ENCODE measurements around the gene GPATCH2L.

GPATCH2L gene

DNA sequence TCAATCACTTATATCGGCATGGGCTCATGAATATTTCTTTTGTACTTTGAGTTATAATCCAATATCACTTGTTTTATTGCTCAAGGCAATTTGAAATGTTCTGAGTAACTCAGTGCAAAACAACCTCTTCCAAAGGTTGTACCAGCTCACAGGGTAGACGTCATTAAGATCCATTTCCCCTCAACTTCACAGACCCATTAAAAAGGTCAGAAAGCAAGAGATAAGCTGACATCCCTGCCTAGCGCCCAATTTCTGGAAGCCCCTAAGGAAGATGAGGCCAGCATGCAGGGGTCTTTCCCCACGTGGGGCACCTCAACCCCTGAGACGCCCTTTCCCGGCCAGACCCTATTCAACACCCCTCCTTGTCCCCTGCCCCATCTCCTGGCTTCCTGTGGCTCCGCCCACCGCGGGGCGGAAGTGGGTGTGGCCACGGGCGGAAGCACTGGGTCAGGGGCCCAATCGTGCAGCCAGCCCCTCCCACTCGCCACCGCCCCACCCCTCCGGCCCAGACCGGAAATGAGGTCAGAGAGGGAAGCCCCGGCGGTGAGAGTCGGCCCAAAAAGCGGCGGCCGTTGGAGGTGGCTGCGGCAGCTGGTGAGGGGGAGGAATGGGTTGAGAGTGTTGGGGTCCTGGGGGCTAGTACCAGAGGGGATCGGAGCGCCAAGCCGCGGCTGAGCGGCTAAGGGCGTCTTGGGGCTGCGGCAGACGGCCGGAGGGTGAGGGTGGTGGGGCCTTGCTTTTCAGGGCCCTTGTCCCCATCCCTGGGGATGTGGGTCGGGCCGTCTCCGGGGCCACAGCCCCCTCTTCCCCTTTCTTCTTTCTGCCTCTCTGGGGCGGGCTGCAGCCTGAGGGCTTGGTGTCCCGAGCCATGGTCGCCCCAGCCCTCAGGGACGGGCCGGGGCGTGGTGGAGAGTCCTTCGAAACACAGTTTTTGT is at the start of gene GPATCH2L:
Gene GPATCH2L, plus strand, starts transcription at position 525 of the 935 bp plus-strand sequence. CDS start 2,442 bp downstream, outside the sequence.
- peak; percentile 94 for DNase-seq (ENCODE audit: low read depth)

DNA sequence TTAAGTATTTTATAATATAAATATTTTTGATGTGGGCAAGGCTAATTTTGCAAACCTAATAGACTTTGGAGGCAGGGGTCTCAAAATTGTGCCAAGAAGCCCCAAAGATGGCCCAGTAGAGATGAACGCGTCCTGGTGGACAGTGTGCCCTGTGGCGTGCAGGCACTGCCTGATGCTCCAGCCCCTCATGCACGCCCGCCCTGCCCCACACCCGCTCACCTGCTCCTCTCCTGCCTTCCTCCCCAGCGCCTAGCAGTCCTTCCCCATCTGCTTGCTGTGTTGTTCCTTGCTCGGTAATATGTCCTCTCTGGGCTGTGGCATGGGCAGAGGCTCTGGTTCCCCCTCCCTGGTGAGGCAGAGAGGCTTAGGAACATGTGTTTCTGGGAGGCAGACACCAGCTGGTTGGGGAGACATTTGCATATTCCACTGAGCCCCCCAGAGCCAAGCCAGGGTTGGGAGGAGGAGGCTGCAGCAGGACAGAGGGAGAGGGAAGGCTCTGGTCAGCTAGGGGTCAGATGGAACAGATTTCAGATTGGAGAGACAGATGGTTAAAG is 46.8 kb upstream of the GPATCH2L start:
- no peak for DNase-seq (ENCODE audit: low read depth)

DNA sequence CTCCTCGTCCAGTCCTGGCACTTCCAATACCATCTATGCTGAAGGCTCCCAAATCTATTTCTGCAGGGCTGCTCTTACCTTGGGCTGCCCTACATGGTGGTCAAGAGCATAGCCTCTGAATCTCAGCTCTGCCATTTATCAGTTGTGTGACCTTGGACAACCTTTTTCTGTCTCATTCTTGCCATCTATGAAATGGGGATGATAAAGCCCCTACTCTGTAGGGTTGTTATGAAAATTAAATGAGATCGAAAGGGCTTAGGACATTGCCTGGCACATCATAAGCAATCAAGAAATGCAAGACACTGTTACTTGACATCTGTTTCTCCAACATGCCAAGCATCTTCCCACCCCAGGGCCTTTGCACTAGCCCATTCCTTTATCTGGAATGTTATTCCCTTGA is 45.5 kb upstream of the GPATCH2L start:
- DNase-seq (ENCODE audit: low read depth), result no peak

DNA sequence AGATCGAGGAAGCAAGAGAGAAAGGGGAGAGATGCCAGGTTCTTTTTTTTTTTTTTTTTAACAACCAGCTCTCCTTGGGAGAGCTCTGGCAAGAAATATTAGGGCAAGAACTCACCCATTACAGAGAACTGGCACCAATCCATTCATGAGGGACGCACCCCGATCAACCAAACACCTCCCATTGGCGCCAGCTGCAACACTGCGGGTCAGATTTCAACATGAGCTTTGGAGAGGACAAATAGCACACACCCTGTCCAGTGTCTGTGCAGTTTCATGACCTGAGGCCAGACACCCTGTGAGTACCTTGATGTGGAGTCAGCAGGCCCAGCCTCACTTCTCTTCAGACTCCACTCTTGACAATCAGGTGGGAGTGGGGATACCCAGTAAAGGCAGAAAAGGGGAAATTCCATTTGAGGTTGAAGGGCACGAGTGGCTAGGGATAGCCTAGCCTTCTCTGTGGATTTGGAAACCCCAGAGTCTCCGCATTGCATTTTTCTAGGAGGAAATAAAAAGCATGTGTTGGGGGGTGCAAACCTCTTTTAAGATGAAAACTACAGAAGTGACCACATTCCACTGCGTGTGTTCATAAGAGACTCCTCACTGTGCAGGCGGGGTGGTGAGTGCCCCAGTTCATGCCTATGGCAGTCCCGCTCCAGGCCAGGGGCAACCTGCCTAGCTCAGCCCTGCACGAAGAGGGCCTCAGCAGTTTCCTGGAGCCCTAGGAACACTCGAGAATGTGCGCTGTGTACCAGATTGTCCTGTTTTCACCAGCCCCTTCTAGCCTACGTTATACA is 42.4 kb upstream of the GPATCH2L start:
- no peak for DNase-seq (ENCODE audit: low read depth)

DNA sequence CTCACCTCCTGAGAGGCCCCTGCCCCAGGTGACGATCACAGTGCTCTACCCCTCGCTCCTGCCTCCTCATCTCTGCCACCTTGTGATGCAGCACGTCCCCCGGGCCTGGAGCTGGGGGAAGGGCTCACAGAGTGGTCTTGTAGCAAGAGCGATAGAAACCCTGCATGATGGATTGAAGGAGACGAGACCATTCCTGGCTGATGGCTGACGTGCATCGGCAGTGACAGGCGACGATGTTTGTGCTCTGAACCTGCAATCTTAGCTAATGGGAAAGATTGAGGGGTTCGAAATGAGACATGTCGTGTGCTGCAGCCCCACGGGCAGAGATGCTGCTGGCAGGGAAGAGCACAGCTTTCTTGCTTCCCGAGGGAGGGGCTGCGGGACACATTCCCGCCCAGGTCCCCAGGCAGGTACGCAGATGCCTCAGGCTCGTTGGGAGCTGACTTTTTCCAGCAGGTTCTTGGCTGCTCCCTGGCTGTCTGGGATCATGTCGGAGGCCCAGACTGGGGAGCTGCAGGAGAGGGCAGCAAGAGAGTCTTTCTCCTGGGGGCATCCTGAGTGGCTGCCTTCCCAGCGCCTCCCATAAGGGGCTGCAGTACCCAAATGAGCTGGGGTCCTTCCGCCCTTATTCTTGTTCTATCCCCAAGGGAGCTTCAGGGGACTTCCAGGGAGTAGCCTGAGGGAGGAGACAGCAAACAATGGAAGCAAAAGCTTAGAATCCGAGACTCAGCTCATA is 38.7 kb upstream of the GPATCH2L start:
- no peak for DNase-seq (ENCODE audit: low read depth)

DNA sequence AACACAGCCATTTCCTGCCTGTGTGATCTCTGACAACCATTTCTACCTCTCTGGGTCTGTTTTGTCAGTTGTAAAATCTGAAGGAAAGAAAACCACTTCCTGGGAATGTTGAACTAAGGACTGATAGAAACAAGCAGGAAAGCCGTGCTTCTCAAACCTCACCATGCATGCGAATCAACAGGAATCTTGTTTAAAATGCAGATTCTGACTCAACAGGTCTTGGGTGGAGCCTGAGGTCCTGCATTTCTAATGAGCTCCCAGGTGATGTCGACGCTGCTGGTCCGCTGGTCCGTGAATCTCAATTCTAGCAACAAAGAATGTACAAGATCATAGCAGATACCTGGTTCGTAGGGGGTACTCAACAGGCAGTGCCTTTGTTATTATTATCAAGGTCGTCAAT is 38.0 kb upstream of the GPATCH2L start:
- no peak for DNase-seq (ENCODE audit: low read depth)

DNA sequence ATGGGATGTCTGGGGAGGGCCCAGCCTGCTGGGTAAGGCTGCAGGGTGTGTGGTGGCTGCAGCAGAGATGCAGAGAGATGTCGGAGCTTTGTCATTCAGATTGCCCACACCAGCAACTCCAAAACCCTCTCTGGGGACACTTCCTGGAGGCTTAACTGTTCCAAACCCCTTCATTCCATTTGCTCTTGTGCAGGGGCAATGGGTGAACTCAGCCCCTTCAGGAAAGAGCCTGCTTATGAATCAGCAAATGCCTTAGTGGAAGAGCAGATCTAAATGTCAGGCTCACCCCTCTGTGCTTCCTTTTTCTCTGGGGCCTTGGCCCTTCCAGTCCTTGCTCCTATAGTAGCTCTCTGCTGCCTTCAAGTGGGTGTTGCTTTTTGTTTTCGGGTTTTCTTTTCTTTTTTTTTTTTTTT is 36.7 kb upstream of the GPATCH2L start:
- no peak for DNase-seq (ENCODE audit: low read depth)

DNA sequence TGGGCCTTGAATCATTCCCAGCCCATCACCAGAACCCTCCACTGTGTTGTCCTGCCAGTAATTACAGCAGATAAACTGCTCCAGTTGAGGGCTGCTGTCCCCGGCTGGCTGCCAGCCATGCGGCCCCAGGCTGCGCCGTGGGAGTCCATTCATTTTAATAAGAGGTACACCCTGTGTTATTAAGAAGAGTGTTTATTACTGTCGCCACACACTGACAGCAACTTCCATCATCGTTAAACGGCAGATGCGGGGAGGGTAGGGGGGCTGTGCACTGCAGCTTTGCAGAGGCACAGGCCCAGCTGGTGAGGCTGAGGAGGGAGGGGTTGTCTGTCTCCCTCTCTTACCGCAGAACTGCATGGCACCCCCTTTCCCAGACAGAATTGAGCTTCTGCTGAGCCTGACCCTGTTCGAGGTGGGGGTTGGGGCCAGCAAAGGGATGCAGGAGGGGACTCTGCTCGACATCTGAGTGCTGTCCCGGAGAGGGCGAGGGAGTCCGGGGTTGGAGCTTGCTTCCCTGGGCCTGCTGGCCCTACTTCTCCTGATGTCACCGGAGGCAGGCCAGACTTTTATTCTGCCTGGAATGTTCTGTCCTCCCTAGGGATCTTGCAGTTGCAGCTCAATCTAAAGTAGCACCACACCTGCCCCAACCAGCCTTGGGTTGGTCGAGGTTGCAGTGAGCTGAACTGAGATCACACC is 33.8 kb upstream of the GPATCH2L start:
- DNase-seq (ENCODE audit: low read depth), result no peak

DNA sequence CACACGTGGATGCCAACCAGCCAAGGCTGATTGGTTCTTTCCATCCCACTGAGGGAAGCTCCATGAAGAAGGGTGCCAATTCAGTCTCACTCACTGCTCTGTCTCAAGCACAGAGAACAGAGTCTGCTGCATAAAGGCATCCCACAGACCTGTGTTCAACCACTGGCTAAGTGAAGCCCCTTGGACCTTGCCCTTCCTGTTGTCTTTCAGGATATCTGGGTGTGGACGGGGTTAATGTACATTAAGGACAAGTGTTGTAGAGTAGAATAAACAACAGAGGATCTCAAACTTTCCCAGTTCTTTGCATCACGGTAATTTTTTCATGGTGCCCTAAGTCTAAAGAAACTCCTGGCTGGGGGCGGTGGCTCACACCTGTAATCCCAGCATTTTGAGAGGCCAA is 33.1 kb upstream of the GPATCH2L start:
- DNase-seq (ENCODE audit: low read depth), result no peak

DNA sequence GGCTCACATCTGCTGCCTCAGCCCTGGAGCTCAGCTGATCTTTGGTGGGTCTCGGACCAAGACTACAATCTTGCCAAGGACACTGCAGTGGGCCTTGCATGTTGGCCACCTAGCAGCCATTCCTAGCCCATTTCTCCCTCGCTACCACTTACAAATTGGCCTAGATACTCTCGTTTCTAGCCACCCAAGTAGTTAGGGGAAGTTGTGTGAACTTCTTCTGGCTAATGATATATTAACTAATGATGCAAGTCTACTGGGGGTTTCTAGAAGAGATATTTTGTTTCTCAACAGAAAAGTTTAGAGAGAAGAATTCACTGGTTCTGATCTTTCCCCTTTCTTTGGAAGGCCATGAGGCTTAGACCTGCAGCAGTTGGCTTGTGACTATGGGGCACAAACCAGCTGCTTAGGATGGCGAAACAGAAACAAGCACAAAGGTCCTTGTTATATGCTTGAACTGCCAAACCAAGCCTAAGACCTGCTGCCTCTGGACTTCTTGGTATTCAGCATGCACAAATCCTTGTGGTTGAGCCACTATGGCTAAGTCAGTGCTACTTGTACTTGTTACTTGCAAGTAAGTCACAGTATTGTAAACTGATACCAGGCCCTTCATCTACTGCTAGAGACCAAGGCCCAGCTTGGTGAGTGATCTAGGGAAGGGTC is 30.5 kb upstream of the GPATCH2L start:
- DNase-seq (ENCODE audit: low read depth), result no peak

DNA sequence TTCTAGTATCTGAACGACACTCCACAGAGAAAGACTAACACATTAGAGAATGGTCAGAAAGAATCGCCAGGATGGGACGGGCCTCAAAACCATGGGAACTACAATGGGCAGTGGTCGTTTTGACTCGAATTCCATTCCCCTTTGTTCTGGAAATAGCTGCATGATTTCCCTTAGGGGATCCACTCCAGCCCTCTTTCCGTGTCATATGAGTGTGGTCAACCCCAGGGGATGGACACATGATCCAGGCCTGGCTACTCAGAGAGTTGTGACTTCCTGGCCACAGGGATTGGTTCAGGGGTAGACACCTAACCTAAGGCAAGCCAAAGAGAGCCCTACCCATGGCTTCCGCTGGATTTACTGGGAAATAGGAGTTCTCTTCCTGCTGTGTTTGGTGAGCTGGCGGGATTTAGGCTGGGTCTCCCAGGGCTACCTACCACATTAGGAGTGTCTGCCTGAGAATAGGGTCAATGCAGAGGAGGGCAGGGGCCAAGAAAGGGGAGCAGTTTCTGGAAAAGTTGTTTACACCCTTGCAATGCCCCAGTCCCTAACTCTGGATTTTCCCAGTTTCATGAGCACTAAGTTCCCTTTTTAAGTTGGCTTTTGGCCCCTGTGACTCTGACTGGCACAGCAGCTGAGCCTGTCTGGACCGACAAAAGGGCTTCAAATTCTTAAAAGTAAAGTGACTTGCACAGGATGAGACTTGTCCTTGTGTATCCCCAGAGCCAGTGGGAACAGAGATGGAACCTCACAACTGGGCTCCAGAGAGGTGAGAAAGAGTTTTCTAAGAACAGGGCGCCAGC is 28.1 kb upstream of the GPATCH2L start:
- no peak for DNase-seq (ENCODE audit: low read depth)

DNA sequence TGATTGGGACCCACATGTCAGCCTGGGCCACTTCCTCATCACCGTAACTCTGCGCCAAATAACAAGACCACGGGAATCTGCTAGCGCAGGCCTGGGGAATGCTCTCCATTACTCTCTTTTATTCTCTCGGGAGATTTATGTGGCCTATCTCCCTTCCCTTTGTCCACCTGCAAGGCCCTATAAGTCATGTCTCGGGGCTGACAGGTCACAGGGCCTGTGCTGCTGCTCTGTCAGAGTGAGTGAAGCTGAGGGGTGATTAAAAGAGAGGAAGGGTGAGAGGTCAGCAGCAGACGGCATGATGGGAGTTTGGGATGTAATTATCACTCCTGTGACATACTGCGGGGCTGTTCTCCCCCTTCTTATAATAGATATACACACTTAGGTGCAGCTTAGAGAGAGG is 26.2 kb upstream of the GPATCH2L start:
- no peak for DNase-seq (ENCODE audit: low read depth)

DNA sequence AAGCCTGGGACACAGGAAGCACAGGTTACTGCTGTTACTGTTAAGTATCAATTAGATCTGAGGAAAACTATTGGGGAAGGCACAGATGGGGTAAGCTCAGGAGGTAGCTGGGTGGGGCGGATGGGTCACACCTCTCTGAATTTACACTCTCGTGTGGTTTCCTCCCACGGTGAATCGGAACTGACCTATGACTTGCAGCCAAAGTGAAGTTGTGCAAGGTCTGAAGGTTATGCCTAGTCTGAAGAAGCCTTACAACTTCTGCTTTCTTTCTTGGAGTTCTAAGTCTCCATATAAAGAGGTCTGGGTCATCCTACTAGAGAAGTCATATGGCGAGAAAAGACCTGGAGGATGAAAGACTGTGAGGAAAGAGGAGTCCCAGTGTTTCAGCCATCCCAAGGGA is 25.6 kb upstream of the GPATCH2L start:
- no peak for DNase-seq (ENCODE audit: low read depth)

DNA sequence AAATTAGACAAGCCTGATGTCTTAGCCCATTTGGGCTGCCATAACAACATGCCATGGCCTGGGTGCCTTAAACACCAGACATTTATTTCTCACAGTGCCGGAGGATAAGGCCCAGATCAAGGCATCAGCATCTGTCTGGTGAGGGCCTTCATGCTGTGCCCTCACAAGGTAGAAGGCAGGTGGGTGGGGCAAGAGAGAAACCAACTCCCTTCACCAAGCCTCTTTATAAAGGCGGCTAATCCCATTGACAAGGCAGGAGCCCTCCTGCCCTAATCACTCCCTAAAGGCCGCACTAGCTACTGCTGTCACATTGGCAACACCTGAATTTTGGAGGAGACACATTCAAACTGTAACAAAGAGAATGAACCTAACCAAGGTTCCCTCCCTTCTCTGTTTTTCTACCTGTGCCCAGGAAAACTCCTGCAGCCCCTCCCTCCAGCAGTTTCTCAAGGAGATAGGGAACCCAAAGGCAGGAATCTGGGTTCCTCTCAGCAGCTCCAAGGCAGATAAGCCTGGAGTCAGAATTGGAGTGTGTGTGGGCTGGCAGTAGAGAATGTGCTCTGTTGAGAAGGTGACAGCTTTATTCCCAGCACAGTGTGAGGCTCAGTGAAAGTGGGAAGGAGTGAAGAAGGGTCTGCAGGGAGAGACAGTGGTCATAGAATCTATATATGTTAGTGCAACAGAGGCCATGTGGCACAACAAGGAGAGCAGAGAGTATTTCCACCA is 21.7 kb upstream of the GPATCH2L start:
- DNase-seq (ENCODE audit: low read depth), result no peak

DNA sequence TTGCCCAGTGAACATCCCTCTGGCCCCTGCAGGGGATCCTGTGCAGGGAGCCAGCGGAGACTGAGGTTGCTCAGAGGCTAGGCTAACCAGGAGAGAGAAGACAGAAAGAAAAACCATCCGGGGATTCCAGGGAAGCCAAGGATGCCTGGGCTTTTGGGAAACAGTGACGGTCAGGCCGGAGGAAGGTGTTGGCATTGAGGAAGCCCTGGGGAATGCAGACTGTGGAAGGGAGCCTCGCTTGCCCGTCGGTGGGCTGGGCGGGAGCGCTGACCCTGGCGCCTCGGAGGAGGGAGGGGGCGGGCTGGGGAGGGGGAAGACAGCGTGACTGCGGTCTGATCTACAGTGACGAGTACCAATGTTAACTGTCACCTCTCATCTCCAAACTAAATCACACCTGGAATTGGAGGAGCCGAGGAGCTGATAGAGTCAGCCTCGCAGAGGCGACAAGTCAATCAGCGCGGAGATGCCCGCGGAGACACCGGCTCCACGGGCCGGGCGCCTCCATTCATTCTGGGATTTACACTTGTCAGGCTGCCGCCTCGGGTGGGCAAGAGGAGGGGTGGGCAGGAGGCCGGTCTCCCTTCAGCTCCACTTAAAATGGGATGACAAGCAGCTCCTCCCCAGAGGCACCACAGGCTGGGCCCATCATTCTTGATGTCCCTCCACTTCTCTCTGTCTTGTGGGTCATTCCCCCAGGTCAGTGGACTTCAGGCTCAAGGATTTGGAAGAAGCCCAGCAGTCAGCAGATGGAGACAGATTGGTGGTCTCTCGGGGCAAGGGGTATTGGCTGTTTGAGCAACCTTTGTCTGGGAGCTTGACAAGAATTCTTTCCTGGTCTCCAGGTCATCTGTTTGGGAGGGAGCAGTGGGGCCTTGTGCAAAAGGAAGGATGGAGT is 20.4 kb upstream of the GPATCH2L start:
- no peak for DNase-seq (ENCODE audit: low read depth)

DNA sequence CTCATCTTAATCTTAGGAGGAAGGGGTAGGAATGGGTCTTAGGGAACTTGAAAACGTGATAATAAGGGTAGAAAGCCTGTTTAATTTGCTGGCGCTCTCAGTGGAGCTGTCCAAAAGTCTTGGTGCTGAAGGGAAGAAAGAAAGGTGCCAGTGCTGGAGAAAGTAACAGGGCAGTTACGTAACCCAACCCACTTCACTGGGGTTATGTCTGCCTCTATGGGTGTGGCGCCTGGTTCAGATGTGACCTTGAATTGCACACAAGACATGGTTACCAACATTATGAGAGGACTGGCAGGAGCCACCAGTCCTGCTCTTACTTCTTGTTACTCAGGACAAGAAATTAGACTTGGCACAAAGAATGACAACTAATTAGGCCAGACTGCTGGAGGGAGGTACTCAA is 18.6 kb upstream of the GPATCH2L start:
- no peak for DNase-seq (ENCODE audit: low read depth)

DNA sequence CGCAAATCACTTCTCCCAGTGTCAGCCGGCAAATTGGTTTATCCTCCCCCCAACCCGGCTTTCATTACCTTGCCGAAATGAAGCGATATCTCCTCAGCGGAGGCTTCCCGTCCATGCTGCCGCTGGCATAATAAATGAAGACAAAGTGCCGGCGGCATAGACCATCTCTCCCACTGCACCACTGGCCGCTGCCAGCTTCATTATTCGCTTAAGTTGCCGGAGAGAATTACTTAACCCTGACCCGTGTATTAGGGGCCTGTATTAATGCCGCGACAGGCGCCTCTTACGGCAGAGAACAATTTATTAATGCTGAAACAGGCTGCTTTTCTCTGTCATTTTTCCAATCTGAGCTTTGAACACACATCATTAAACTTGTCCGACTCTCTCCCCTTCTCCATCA is 17.5 kb upstream of the GPATCH2L start:
- DNase-seq (ENCODE audit: low read depth), result no peak

DNA sequence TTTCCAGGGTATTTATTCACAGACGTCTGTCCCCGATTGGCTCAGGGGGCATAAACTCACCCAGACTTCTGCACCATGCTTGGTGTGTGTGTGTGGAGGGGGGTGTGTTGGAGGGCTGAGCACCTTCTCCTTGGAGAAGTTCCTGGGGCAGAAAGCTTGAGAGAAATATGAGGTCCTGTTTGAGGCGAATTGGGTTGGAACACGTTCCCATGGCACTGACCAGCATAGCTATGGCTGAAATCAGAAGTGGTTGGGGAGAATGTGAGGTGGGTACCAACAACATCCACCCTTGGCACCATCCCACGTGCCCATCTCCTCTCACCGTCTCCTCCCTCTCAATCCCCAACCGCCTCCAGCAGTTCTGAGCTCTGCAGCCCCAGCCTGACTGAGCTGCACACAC is 16.0 kb upstream of the GPATCH2L start:
- no peak for DNase-seq (ENCODE audit: low read depth)

Measured in stimulated activated CD8-positive, alpha-beta memory T cell treated with anti-CD3 and anti-CD28 coated beads, Interleukin-15, amount 100 ng/mL, for 24 hours (primary cell).